Breast epithelium (tissue), 4 donors: ENCODE data around the gene ANK2. TPM values are rescaled to one million over a fixed set of nuclear protein-coding genes. Genes with fewer than 3 reads are reported as not detected.

Source experiments
- DNase-seq, 2 donors: peaks; one replicate each; pipeline ENCODE4 v3.0.0-alpha.2; 2019; ENCODE audit warnings: low spot score in 2 of 2
- H3K27ac ChIP-seq, 2 donors: fragments of 200-600 bp; sonication (generic) in 1 of 2; one replicate each; pipeline ENCODE4 v1.5.1; 2016 to 2019; ENCODE audit warnings: mild to moderate bottlenecking in 1 of 2
- H3K27me3 ChIP-seq, 2 donors: fragments of 200-600 bp; sonication (generic) in 1 of 2; one replicate each; pipeline versions ENCODE4 v1.5.1 to v1.6.0; 2017 to 2019; ENCODE audit warnings: control low read depth in 1 of 2, mild to moderate bottlenecking in 1 of 2
- H3K36me3 ChIP-seq: fragments of 200-600 bp; one replicate; pipeline ENCODE4 v1.5.1; 2019
- H3K4me1 ChIP-seq, 2 donors: fragments of 200-600 bp; sonication (generic); one replicate each; pipeline ENCODE4 v1.5.1; 2016 to 2019; ENCODE audit warnings: control low read depth in 1 of 2
- H3K4me3 ChIP-seq, 3 donors: fragments of 200-600 bp; sonication (generic); 1 replicate in 2 of 3; 2 replicates in 1 of 3; pipeline ENCODE4 v1.5.1; 2016 to 2019; ENCODE audit warnings: mild to moderate bottlenecking in 3 of 3, moderate library complexity in 2 of 3
- H3K9me3 ChIP-seq, 2 donors: fragments of 200-600 bp; sonication (generic) in 1 of 2; one replicate each; pipeline ENCODE4 v1.5.1; 2016 to 2019; ENCODE audit warnings: control low read depth in 1 of 2
- CTCF ChIP-seq, 3 donors: fragments of 450-650 bp; IDR thresholded peaks; one replicate each; pipeline ENCODE4 v1.5.1; 2016 to 2017; ENCODE audit warnings: antibody characterized with exemption in 3 of 3, mild to moderate bottlenecking in 3 of 3, moderate library complexity in 3 of 3
- POLR2A ChIP-seq: fragments of 450-650 bp; IDR thresholded peaks from one replicate; pipeline ENCODE4 v1.6.1; 2016; ENCODE audit warnings: antibody characterized with exemption, mild to moderate bottlenecking, moderate library complexity
- POLR2AphosphoS5 ChIP-seq, 3 donors: sonication (generic); formaldehyde crosslinking; IDR thresholded peaks; one replicate each; pipeline ENCODE4 v1.6.1; 2017; ENCODE audit warnings: antibody characterized with exemption in 3 of 3
- intact Hi-C: fragments of 100-400 bp; cut with DNase I; formaldehyde crosslinking; loops from one replicate; pipeline ENCODE4 v1.15.1; 2023; ENCODE audit warnings: low total_unique reads
- total RNA-seq, 3 donors: library from RNA; depleted of rRNA; stranded (reverse); fragments of >200 nt; gene quantifications; one replicate each; pipeline ENCODE4 v1.1.0, GENCODE V29; 2016

ANK2 gene
- total RNA-seq, 3 donors from 2014 or later: 22.0 to 145 (median 36.7) TPM

DNA sequence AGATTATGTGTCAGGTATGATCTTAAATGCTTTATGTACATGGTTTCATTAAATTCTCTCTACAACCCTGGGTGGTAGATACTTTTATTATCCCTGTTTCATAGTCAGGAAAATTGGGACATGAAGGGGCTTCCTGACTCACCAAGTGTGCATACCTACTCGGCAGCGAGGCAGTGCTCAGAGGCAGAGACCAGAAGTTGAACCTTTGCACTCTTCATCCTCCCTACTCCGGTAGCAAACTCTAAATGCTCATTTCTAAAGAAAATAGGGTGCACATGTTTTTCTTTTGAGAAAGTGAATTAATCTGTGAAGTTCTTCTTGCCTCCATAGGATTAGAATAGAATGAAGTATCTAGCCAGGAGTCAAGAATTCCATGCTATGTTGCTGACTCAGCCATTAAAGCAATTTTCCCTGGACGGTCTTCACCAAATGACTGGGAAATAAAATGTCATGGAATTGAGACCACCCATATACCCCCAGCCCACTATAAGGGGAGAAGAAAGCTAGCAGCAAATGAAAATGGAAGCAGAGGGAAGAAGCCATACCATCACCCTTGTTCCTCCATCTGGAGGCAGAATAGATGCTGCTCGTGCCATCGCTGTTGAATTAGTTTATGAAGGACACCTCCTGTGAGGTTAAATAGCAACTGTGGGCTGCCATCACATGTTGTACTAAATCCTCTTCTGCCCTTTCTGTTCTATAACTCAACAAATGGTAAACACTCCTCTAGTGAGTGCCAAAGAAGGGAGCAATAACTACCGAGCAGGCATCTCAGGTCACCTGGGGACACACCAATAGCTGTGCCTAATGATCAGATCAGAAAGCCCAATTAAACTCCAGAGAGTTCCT lies 356.6 kb downstream of the ANK2 start:
- Histone ChIP-seq H3K36me3 (no peaks in the 10 kb centered on the region), H3K27me3 (no peaks in the 10 kb centered on the region), H3K27ac (no peak overlapping the region), H3K4me1 (no peaks in the 10 kb centered on the region), H3K4me3 (peak overlapping the region in 1 of 3 donors; percentile 10), H3K9me3 (no peaks in the 10 kb centered on the region)
- TF ChIP-seq POLR2A (no peak), CTCF (IDR thresholded peaks at IDR 0.05) (no peak), POLR2AphosphoS5 (IDR thresholded peaks at IDR 0.05) (no peak)
- no peak for DNase-seq
- intact Hi-C loops: no loop called here

- H3K27me3 ChIP-seq: no peaks in the 10 kb centered on the region
- H3K27ac ChIP-seq: no peak overlapping the region
- no peaks in the 10 kb centered on the region for H3K36me3 ChIP-seq
- DNase-seq: peak in 1 of 2 donors; percentile 21
- H3K4me3 ChIP-seq: peak overlapping the region in 2 of 3 donors; percentile 10 to 26
- no peaks in the 10 kb centered on the region for H3K4me1 ChIP-seq
- H3K9me3 ChIP-seq: no peaks in the 10 kb centered on the region
- no peak for TF ChIP-seq POLR2A
- no peak for TF ChIP-seq POLR2AphosphoS5 (IDR thresholded peaks at IDR 0.05)
- no peak for TF ChIP-seq CTCF (IDR thresholded peaks at IDR 0.05)
- intact Hi-C loops: no loop called here
These were observed 357.2 kb downstream of the ANK2 start for GRCh38 chr4:113406723-113407016.

- Histone ChIP-seq H3K27me3 (no peaks in the 10 kb centered on the region), H3K9me3 (no peaks in the 10 kb centered on the region), H3K36me3 (no peaks in the 10 kb centered on the region), H3K4me1 (no peaks in the 10 kb centered on the region), H3K27ac (no peak overlapping the region), H3K4me3 (no peak overlapping the region)
- no peak for DNase-seq
- intact Hi-C loops: no loop called here
- TF ChIP-seq POLR2AphosphoS5 (IDR thresholded peaks at IDR 0.05) (no peak), POLR2A (no peak), CTCF (IDR thresholded peaks at IDR 0.05) (no peak)
These were observed 358.0 kb downstream of the ANK2 start for GRCh38 chr4:113407409-113407808.

DNA sequence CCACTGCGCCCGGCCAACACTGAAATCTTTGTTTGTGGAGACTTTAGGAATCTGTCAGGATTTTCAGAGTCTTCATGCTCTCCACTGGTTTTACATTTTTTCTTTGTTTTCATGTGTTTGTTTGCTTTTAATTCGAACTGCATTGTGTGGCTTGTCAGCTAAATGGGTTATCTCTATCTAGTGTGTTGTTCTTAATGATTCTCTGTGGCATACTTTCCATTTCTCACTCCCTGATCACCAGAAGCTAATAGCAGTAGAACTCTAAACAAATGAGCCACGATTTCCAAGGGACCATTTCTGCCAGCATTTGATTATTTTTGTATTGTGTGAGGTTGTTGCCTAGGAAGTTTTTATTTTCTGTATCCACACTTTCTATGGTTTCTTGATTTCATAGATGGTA lies 359.7 kb downstream of the ANK2 start:
- no peak overlapping the region for H3K4me3 ChIP-seq
- TF ChIP-seq POLR2A (no peak), CTCF (IDR thresholded peaks at IDR 0.05) (no peak), POLR2AphosphoS5 (IDR thresholded peaks at IDR 0.05) (no peak)
- no peaks in the 10 kb centered on the region for H3K9me3 ChIP-seq
- H3K27ac ChIP-seq: no peak overlapping the region
- H3K4me1 ChIP-seq: no peaks in the 10 kb centered on the region
- intact Hi-C loops: no loop called here
- no peak for DNase-seq
- H3K27me3 ChIP-seq: no peaks in the 10 kb centered on the region
- no peaks in the 10 kb centered on the region for H3K36me3 ChIP-seq

- no peak overlapping the region for H3K4me3 ChIP-seq
- H3K9me3 ChIP-seq: no peaks in the 10 kb centered on the region
- no peak for DNase-seq
- TF ChIP-seq CTCF (IDR thresholded peaks at IDR 0.05) (no peak), POLR2A (no peak), POLR2AphosphoS5 (IDR thresholded peaks at IDR 0.05) (no peak)
- intact Hi-C loops: no loop called here
- H3K4me1 ChIP-seq: no peaks in the 10 kb centered on the region
- no peak overlapping the region for H3K27ac ChIP-seq
- H3K27me3 ChIP-seq: no peaks in the 10 kb centered on the region
- no peaks in the 10 kb centered on the region for H3K36me3 ChIP-seq
These were observed 361.2 kb downstream of the ANK2 start for GRCh38 chr4:113410686-113411085.
